Stimulated activated CD8-positive, alpha-beta memory T cell treated with anti-CD3 and anti-CD28 coated beads, Interleukin-12 subunit alpha, Interleukin-12 subunit beta, amount 100 ng/mL, for 1 hour (primary cell): ENCODE measurements around the gene WDR76.

ENCODE experiments used
- DNase-seq: peaks from one replicate; pipeline ENCODE4 v3.0.0-alpha.2; 2020; ENCODE audit warnings: low read depth

WDR76 gene

DNA sequence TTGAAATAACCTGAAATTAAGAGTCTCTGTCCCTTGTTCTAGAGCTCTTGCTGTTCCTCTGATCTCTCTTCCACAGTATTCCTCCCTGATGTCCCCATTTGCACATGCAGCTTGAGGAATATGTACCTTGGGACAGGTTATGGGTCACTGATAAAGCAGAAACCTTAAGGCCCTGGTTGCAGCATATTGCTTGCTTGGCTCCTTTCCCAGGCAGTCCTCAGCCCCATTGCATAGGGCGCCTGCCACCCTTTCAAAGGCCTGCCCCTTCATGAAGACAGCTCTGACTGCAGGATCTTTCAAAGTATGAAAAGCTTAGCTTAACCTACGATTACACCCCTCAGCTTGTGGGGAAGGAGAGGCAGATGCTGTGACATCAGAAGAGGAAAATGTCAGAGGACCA, 51.6 kb downstream of the WDR76 start:
- DNase-seq: no peak

DNA sequence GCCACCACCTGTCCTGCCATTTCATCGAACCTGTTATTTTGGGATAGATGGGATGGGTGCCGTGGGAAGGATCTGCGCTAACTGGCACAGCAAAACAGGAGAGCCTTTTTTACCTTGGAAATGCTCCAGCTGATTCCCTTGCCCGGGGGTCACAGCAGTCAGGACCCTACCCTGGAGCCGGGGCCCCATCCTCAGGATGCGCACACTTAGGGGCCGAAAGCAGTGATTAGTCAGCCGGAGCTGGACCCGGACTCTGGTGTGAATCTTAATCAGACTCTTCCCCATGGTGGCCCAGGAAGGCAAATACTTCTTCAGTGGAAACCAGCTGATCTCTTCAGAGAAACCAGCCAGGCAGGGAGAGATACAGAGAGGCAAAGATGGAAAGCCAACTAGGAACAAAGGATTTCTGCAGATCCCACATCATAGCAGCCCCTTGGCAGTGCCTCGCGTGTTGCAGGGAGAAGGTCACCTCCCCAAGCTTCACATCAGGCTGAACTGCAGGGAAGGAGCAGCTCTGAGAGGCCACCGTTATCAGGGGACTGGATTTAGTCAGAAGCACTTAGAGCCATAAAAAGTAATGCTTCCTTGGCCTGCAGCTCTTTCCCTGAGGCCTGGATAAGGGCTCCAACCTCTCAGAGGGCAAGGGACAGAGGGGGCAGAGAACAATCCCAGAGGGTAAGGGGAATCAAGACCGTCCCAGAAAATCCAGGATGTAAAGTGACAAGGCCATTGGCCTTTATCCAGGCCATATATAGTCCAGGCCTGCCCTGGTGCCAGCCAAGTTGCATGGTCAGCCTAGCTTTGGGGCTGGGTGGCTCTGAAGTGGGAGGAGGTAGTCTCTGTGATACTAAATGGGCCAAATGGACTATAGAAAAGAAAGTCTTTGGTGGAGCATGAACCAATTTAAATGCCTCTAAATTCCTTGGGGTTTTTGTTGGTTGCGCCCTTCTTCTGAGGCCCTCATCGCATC, 52.9 kb downstream of the WDR76 start:
- DNase-seq: no peak

DNA sequence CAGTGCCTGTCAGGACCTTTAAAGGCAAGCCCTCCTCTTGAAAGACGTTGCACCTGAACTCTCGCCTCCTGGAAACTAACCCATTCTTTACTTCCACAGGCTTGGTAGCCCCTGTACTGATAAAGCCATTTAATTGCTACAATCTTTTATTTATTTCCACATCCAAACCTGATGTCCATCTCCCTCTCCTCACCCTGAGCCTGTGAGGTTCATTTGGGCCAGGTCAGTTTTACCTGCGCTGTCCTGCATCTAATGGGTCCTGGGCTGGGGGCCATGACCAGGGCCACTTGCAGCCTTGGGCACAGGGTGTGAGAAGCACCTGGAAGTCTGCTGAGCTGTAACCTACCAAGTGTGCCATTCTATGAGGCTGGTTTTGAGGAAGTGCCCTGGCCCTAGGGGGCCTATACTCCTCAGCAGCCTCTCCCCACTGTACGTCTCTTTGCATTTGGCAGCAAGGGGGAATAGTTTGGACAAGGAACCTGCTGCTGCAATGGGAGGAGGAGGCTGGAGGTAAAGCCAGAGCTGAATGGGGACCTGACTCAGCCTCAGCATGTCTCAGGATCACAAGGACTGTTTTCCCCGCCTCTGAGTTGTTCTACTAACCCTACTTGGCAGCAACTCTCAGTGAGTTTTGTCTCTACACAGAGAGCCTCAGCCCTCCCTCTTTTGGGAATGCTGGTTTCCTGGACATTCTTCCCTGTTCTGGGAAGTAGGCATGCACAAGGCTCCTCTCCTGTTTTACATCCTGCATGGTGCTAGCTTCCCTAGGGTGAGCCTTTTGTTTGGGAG, 53.8 kb downstream of the WDR76 start:
- no peak for DNase-seq

DNA sequence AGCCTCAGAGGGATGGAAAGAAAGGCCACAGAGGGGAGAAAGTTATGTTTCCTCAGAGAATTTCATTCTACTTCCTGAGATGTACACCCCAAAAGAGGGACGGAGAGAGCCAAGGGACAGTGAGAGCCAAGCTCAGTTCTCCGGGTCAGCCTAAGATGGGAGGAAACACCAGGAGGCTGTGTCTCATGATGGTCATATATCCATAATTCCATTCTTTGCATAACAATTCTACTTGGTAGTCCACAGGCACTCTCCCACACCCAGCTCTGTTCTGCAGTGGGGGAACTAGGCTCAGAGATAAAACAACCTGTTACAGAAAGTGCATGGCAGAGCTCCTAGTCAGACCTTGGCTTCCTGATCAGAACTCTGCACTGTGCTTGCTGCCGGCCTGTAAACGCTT, 54.4 kb downstream of the WDR76 start:
- no peak for DNase-seq

DNA sequence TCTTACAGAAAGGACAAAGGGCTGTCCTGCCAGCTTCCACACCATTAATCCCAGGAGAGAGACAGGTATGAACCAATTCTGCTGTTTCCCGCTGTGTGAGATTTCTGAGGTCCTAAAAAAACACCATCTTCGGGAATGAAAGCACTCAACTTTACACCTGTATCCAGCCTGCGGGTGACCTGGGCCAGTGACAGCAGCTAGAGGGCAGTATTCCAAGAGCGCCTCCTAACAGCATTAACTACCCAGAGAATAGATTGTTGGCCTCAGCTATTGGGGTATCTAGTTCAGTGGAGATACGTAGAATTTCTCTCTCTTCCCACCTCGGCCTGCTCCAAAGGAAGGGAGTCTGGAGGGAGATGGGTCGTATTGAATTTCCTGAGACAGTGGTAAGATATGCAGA, 55.1 kb downstream of the WDR76 start:
- no peak for DNase-seq

DNA sequence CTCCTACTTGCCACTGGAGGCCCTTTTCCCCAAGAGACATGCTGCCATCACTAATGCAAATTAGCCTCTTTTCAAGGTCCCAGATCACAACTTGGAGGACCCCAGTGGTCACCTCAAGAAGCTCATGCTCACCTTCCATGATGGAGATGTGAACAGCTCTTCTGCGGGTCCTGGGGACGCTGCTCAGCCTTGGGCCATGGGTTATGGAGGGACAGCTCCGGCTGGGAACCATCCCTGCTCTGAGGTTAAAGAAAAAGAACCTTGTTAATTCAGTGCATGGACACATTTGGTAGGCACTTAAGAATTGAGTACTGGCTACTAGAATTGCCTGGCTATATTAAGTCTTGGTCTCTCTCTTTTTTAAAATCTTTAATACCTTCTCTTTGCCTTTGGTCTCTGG, 56.8 kb downstream of the WDR76 start:
- no peak for DNase-seq

DNA sequence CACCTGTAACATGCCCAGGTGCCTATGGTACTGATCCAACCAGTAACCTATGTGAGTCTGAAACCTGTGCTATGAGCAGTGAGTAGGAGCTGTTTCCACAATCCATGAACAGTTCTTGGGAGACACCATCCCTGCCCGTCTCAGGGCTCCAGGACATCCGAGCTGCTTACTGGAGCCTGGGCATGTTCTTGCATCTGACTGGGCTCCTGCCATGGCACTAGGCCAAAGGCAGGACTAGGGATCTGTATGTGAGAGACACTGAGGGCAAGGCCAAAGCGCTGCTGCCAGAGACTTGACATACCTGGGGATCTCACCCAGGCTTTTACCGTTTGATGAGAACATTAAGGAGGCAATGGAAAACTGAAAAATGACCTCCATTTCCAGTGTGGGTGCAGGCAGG, 59.8 kb downstream of the WDR76 start:
- DNase-seq: no peak

DNA sequence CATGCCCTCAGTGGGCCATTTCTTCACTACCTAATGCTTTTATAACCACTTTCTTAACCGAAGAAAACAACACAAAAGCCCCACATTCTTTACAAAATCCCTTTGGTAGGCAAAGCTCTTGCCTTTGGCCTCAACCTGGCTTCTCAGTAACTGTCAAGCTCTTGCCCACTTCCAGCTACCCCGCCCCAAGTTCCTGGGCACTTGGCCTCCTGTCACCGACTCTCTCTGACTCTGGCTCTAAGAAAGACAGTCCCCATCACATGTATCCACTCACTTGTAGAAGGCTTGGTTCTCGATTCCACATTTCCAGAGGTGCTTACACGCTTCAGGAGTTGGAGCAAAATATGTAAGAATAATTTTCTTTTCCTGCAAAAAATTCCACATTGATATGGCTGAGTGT, 61.1 kb downstream of the WDR76 start:
- DNase-seq: no peak

DNA sequence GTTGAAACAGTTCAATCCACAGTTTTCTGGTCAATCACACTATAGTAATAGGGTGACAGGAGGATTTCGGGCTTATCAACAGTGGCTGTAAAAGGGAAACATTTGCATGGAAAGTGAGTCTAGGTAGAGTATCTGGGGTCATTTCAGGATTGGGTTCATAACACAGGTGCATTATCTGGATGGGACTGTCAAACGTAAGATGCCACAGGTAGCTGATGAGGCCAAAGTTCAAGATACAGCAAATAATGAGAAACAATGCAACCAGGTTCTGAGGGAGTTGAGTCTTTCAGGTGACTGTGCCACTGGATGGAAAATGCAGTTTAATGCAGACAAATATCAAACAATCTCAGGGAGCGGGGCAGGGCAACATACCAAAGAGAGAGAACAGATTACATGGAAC, 62.2 kb downstream of the WDR76 start:
- no peak for DNase-seq

DNA sequence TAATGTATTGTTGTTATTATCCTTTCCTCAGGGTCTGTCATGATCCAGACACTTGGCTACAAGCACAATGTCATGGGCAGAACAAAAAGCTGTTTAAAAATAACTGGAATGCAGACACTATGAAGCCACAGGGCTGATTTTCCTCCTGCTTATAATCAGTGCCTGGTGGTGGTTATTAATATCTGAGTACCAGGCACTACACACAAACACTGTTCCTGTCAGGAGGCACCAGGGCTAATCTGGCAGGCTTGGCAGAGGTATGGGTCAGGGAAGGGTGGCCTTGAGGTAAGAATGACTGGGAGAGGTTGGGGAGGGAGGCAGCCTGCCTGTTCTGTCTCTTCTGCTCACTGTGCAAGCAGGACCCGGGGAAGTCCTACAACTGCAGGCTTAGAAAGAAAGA, 67.2 kb downstream of the WDR76 start:
- no peak for DNase-seq

DNA sequence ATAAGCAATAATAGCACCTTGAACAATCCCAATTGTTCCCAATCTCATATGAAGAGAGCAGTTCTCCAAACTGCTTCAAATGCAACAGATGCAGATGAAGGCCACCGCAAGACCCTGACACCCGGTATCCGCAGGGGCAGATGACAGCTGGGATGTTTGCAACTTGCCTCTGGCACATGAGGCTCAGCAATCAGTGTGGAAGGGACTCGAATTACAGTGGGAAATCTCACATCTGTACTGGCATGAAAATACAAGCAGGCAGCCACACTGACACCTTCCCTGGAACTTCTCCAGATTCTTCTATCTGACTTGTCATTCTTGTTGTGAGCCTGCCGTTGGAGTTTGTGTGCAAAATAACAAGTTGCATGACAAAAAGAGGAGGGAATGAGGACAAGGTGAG, 68.8 kb downstream of the WDR76 start:
- DNase-seq: no peak

DNA sequence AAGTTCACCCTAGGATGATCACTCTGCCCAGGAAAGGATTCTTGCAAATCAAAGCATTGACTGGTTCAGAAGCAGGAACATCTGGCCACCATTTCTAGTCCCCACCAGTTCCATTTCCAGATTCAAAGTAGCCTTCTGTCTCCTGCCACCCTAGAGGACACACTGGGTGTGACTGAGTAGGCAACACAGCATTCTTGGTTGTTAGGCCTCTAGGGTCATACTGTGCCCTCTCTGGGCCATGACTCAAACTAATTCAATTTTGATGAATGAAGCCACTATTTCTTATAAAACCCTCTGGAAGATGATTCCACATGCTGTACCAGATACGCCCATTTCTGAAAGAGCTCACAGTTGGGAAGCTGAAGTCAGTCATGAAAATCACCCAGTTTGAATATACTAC, 69.7 kb downstream of the WDR76 start:
- DNase-seq: no peak

DNA sequence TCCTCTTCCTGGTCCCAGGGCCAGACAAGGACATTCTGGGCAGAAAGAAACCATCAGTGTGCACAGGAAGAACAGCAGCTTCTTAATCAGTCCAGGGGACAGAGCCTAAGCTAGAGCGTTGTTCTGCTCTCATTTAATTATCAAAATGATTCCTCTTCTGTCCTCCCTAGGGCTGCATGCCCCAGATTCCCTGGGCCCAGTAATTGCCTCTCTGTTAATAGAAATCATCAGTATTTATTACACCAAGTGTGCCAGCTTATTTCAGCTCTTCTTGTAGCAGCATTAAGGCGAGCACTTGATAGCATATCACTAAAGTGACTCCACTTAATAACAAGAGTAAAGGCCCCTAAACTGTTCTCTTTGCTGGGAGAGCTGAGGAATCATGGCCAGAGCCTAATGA, 72.1 kb downstream of the WDR76 start:
- DNase-seq: no peak

DNA sequence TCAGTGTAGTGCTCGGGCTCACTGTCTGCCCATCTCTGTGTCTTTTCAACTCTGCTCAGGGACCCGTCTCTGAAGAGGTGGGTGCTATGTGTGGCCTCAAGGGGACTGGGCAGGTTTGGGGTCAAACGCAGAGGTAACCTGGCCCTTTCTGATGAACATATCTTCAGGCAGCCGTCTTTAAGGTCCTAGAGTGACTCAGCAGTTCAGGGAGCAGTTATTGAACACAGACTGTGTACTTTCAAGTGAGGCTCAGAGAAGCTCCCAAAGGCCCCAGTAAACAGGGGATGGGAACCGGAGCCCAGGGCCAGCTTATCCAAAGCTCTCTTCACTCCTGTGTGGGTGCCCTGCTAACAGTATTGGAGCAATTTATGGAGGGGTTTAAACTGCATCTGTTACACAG, 73.1 kb downstream of the WDR76 start:
- no peak for DNase-seq

DNA sequence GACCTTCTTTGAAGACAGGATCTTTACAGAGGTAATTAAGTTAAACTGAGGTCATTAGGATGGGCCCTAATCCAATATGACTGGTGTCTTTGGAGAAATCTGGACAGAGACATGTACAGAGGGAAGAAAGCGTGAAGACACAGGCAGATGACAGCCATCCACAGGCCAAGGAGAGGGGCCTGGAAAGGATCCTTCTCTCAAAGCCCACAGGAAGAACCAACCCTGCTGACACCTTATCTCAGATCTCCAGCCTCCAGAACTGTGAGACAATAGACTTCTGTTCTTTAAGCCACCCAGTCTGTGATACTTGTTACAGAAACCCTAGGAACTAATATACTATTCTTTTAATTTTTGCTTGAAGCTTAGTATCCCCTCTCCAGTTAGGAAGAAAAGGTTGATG, 74.2 kb downstream of the WDR76 start:
- DNase-seq: no peak

DNA sequence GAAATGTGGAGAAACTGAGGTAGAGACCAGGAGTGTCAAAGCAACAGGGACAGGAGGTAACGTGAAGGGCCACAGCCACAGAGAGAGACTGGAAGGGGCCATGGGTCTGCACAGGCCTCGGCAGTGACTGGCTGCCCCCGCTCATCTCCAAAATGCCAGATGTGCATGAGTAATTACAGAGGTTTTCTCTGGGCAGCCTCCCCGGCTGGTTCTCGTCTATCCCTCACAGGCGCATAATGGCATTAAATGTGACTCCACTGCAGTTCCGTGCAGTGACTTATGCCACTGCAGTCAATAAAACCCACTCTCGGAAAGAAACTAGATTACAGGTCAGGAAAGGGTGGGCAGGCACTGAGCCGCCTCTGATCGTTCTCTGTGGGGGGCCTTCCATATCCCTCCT, 74.7 kb downstream of the WDR76 start:
- no peak for DNase-seq

DNA sequence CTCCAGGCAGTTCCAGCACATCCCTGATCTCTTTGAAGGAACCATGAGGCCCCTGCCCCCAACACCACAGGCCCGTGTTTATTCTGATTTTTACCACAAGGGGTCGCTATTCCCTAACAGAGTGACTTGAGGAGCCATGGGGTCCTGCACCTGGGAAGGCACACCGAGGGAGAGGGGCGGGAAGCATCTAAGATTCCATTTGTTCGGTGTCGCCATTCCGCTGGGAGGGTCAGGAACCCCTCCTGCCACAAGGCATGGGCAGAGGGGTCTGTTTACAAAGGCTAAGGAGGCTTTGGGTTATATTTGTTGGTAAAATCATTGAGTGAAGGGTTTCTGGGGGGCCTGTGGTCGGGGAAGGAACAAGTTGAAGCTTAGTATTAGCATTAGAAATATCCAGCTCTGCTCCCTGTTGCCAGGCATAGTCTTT, 77.1 kb downstream of the WDR76 start:
- peak; percentile 20 for DNase-seq

DNA sequence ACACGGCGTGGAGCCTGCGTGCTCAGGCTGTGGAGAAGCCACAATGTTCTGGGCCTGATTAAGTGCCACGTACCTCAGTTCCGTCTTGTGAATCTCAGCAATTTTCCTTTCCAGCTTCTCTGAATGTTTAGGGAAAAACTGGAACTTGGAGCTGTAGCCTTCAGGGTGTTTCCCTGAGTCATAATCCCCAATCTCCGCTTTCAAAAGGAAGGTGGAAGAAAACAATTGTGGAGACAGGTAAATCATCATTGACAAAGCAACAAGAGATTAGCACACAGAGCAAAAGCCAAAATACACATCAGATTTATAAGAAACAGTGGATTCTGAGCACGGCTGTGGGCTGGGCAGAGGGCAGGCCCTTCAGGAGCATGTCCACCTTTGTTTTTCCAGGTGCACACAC, 79.0 kb downstream of the WDR76 start:
- no peak for DNase-seq

DNA sequence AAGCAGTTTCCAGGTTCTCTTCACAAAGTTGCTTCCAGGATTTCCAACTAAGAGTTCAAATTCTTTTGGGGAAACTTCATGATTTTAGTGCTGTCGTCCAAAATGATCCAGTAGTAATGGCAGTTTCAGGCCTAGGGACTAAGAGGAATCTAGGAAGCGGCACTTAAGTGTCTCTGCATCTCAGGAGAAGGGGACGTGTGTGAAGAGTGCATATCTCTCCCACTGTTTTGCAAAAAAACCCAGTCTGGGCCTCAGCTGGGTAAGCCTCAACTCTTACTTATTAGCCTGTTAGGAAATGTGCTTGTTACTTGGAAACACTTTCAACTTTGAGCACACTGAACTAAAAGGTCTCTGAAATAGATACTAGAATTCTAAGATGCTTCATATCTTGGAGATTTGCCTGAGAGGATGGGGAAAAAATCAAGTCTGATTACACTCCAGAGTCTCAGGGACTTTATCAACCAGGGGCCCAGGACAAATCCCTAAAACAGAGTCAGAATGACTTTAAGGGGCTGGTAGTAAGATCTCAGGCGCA, 81.8 kb downstream of the WDR76 start:
- no peak for DNase-seq

DNA sequence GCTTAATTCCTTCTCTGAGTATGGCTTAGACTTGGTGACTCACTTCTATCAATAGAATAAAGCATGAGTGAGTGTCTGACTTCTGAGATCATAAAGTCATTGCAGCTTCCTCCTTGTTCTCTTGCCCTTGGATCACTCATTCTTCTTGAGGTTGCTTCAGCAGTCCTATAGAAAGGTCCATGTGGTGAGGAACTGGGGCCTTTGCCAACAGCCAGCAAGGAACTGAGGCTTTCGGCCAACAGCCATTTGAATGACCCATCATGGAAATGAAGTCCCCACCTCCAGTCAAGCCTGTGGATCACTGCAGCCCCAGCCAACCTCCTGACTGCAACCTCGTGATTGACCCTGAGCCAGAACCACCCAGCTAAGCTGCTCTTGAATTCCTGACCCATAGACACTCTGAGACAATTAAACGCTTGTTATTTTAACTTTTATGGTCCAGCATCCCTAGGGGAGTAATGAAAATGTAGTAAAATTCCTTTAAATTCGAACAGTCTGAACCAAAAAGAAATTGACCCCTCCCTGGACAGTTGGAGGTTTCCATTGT, 84.5 kb downstream of the WDR76 start:
- DNase-seq: no peak

DNA sequence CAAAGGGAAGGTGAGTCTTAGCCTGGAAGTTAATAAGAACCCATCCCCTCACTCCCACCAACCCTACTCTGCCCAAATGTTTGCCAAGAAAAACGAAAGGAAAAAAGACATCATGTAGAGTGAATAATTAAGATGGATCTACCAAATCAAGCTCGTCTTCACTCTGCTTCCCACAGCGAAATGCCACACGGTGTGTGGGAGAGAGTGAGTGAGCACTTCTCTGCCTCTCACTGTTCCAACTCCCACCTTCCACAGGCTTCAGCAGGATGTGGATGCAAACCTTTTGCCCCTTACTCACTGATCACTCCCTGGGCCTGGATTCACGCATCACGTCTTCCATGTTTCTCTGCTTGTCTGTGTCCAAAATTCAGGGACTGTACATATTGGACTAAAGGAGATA, 85.4 kb downstream of the WDR76 start:
- no peak for DNase-seq

DNA sequence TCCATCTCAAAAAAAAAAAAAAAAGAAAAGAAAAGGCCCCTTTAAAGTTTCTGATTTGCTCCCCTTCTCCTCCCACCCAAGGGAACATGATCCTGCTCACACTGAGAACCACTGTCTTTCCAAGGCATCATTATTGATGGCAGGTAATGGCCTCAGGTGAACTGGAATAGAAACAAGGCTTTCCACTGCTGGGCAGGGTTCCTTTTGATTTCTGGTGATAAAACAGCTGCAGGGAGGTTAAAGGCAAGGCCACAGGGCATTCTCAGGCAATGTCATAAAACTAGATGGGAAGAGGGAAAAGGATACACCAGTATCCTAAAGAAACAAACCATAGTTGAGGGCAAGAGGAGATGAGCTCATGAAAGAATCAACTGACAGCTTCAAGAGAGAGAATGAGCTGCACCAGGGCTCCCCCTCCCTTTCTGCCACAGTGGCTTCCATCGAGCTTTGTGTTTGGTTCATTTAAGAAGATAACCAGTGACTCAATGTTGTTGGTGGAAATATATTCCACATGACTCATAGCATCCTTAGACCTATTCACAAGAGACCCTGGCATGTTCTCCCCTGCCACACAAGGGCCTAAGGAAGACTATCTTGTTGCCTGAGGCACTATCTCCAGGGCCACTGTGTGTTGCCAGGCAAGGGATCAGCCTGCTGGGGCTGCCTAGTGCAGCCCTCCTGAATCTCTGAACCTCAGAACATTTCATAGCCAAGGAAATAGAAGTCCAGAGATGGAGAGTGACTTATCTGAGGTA, 86.4 kb downstream of the WDR76 start:
- no peak for DNase-seq
